Neuronal stem cell (in vitro differentiated cells): ENCODE measurements around the gene SOCS1.
A peak's percentile ranks its signal among the peaks of the same experiment; 100 is the strongest.

Source experiments
- DNase-seq: peaks from one replicate; pipeline ENCODE4 v3.0.0-alpha.2; 2013; ENCODE audit warnings: low spot score
- H2AFZ ChIP-seq: one replicate; pipeline ENCODE4 v1.6.1; 2013; ENCODE audit warnings: mild to moderate bottlenecking, low read length, inconsistent platforms
- H2AK5ac ChIP-seq: 2 replicates; pipeline ENCODE4 v1.6.1; 2013; ENCODE audit warnings: low read depth, mild to moderate bottlenecking, inconsistent platforms, low read length, moderate library complexity, mixed read lengths
- H2BK120ac ChIP-seq: 2 replicates; pipeline ENCODE4 v1.6.1; 2013; ENCODE audit warnings: low read depth, mild to moderate bottlenecking, inconsistent platforms, low read length, moderate library complexity, mixed read lengths
- H2BK12ac ChIP-seq: one replicate; pipeline ENCODE4 v1.6.1; 2013; ENCODE audit warnings: low read length, inconsistent platforms
- H2BK15ac ChIP-seq: 2 replicates; pipeline ENCODE4 v1.6.1; 2013; ENCODE audit warnings: mild to moderate bottlenecking, low read length, inconsistent platforms, mixed read lengths
- H2BK5ac ChIP-seq: one replicate; pipeline ENCODE4 v1.6.1; 2013; ENCODE audit warnings: inconsistent platforms, mild to moderate bottlenecking, low read length, moderate library complexity
- H3K14ac ChIP-seq: one replicate; pipeline ENCODE4 v1.6.1; 2013; ENCODE audit warnings: low read length, inconsistent platforms
- H3K18ac ChIP-seq: 2 replicates; pipeline ENCODE4 v1.6.1; 2013; ENCODE audit warnings: low read length, inconsistent platforms
- H3K23ac ChIP-seq: 2 replicates; pipeline ENCODE4 v1.6.1; 2013; ENCODE audit warnings: low read depth, mild to moderate bottlenecking, mixed read lengths, low read length, inconsistent platforms; ENCODE audit not compliant: poor library complexity
- H3K27ac ChIP-seq: replicated peaks from 3 replicates; pipeline ENCODE4 v1.5.1; 2013; ENCODE audit warnings: low read length, inconsistent platforms
- H3K27me3 ChIP-seq, 3 experiments: 2 replicates each; pipeline ENCODE4 v1.6.1; 2013; ENCODE audit warnings: low read length in 3 of 3, mild to moderate bottlenecking in 2 of 3, inconsistent platforms in 1 of 3, low read depth in 1 of 3, mixed read lengths in 1 of 3, moderate library complexity in 1 of 3; ENCODE audit not compliant: control insufficient read depth in 3 of 3, insufficient read depth in 3 of 3
- H3K36me3 ChIP-seq, 2 donors: replicated peaks in 1 of 2; 2 replicates each; pipeline ENCODE4 v1.6.1; 2013; ENCODE audit warnings: low read length in 2 of 2; ENCODE audit not compliant: control insufficient read depth in 2 of 2, insufficient read depth in 2 of 2
- H3K4ac ChIP-seq: 2 replicates; pipeline ENCODE4 v1.6.1; 2013; ENCODE audit warnings: inconsistent platforms, mild to moderate bottlenecking, low read length, moderate library complexity
- H3K4me1 ChIP-seq, 2 donors: 1 replicate in 1 of 2; 2 replicates in 1 of 2; pipeline ENCODE4 v1.6.1; 2013; ENCODE audit warnings: low read length in 2 of 2, low read depth in 1 of 2; ENCODE audit not compliant: control insufficient read depth in 2 of 2, insufficient read depth in 1 of 2
- H3K4me2 ChIP-seq: one replicate; pipeline ENCODE4 v1.6.1; 2013; ENCODE audit warnings: mild to moderate bottlenecking, low read length, inconsistent platforms; ENCODE audit not compliant: insufficient read depth, poor library complexity, severe bottlenecking
- H3K4me3 ChIP-seq, 2 donors: 2 replicates each; pipeline ENCODE4 v1.5.1; 2013; ENCODE audit warnings: low read length in 2 of 2, mild to moderate bottlenecking in 2 of 2, inconsistent platforms in 1 of 2, moderate library complexity in 1 of 2
- H3K79me1 ChIP-seq: one replicate; pipeline ENCODE4 v1.6.1; 2013; ENCODE audit warnings: low read depth, mild to moderate bottlenecking, inconsistent platforms, low read length, moderate library complexity
- H3K9ac ChIP-seq: one replicate; pipeline ENCODE4 v1.6.1; 2013; ENCODE audit warnings: mild to moderate bottlenecking, low read depth, low read length, inconsistent platforms; ENCODE audit not compliant: poor library complexity
- H3K9me3 ChIP-seq, 2 donors: replicated peaks in 1 of 2; 2 replicates each; pipeline versions ENCODE3 to v1.6.1; 2013; ENCODE audit warnings: low read length in 2 of 2, mild to moderate bottlenecking in 2 of 2, inconsistent platforms in 1 of 2, low read depth in 1 of 2, mixed read lengths in 1 of 2, moderate library complexity in 1 of 2; ENCODE audit not compliant: control insufficient read depth in 2 of 2, insufficient read depth in 1 of 2
- H4K8ac ChIP-seq: one replicate; pipeline ENCODE4 v1.6.1; 2013; ENCODE audit warnings: low read depth, mild to moderate bottlenecking, inconsistent platforms, low read length, moderate library complexity
- H4K91ac ChIP-seq: one replicate; pipeline ENCODE4 v1.6.1; 2013; ENCODE audit warnings: low read length, low read depth, mild to moderate bottlenecking, inconsistent platforms; ENCODE audit not compliant: poor library complexity
- WGBS, 2 donors: extraction: QIAGEN DNeasy Blood & Tissue Kit; methylation state at CpG; one replicate each; pipeline ENCODE4 v1.1.7; 2013; ENCODE audit warnings: missing lambda C conversion rate in 2 of 2, mixed read lengths in 1 of 2; ENCODE audit not compliant: insufficient read length in 2 of 2, insufficient replicate concordance in 1 of 2; ENCODE audit errors: extremely low coverage in 2 of 2; 5-methylcytosine and 5-hydroxymethylcytosine counted together

Gene SOCS1

DNA sequence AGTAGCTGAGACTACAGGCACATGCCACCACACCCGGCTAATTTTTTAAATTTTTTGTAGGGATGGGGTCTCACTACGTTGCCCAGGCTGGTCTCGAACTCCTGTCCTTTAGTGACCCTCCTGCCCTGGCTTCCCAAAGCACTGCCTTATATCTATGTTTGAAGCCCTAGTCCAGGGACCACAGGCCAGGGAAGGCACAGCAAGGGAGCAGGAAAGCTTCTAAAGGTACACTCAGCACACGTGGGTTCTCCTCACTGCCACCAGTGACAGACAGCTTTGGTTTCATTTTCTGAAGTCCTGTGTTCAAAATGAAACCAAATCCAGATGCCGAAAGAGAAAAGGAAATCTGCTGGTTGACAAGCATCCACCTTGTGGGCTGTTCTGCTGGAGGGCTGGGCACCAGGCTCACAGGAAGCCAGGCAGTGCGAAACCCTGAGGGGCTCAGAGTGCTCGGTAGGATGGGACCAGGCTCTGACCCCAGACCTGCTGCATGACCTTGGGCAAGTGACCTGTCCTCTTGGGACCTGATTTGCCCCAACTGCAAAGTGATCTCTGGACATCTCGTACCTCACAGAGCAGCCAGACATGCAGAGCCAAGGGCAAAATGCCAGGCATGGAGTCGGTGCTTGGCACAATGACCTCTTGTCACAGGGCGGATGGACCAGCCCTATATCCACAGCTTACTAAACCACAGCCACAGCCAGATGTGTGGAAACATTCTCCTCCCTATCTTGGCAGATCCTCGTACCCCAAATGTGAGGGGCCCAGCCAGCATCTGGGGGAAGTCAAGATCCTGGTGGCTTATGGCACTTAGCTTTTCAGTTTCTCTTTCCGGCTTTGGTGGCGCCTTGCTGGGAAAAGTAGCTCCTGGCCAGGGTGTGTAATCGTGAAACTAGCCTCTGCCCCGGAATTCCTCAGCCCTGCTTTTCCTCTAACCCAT is 2.8 kb upstream of the SOCS1 start:
- Histone ChIP-seq H3K4ac (no peak overlapping the region), H2BK120ac (no peak overlapping the region), H2BK5ac (no peak overlapping the region), H2BK12ac (peak overlapping the region; percentile 75), H3K14ac (no peak overlapping the region), H2AK5ac (peak overlapping the region; percentile 91), H2AFZ (no peak overlapping the region), H3K4me2 (no peak overlapping the region), H3K27ac (no peak overlapping the region), H3K27me3 (peaks cover 0 to 18% (median 0%) of the 10 kb centered on the region in 3 experiments), H4K91ac (no peak overlapping the region), H3K9ac (no peak overlapping the region), H3K79me1 (no peaks in the 10 kb centered on the region), H3K23ac (no peak overlapping the region), H2BK15ac (peak overlapping the region; percentile 54), H4K8ac (no peak overlapping the region), H3K4me1 (peaks cover 7 to 10% of the 10 kb centered on the region in 2 donors), H3K4me3 (no peak overlapping the region), H3K9me3 (no peaks in the 10 kb centered on the region), H3K18ac (no peak overlapping the region), H3K36me3 (peaks cover 0 to 4% of the 10 kb centered on the region in 2 donors)
- no peak for DNase-seq
- WGBS, 2 donors, result no CpG with 5 or more reads among the region's 15 CpGs

- no peaks in the 10 kb centered on the region for H3K79me1 ChIP-seq
- H2BK120ac ChIP-seq, result no peak overlapping the region
- H3K9me3 ChIP-seq, result no peaks in the 10 kb centered on the region
- no peak overlapping the region for H3K18ac ChIP-seq
- H4K91ac ChIP-seq, result no peak overlapping the region
- H2AK5ac ChIP-seq, result no peak overlapping the region
- H3K9ac ChIP-seq, result peak overlapping the region; percentile 65
- H2BK15ac ChIP-seq, result no peak overlapping the region
- peak; percentile 62 for DNase-seq
- H3K4me1 ChIP-seq, result peaks cover 7 to 10% of the 10 kb centered on the region in 2 donors
- WGBS, 2 donors, result no CpG with 5 or more reads among the region's 21 CpGs
- H3K4me2 ChIP-seq, result peak overlapping the region; percentile 95
- H2BK12ac ChIP-seq, result no peak overlapping the region
- H3K14ac ChIP-seq, result no peak overlapping the region
- H2AFZ ChIP-seq, result peak overlapping the region; percentile 95
- H3K4me3 ChIP-seq, result peak overlapping the region; percentile 78 to 79
- no peak overlapping the region for H3K4ac ChIP-seq
- no peak overlapping the region for H4K8ac ChIP-seq
- H3K27ac ChIP-seq, result no peak overlapping the region
- H2BK5ac ChIP-seq, result no peak overlapping the region
- H3K36me3 ChIP-seq, result peaks cover 0 to 18% of the 10 kb centered on the region in 2 donors
- peaks cover 0 to 18% (median 0%) of the 10 kb centered on the region in 3 experiments for H3K27me3 ChIP-seq
- no peak overlapping the region for H3K23ac ChIP-seq
These were observed 1.3 kb upstream of the SOCS1 start for GRCh38 chr16:11257131-11257938.

DNA sequence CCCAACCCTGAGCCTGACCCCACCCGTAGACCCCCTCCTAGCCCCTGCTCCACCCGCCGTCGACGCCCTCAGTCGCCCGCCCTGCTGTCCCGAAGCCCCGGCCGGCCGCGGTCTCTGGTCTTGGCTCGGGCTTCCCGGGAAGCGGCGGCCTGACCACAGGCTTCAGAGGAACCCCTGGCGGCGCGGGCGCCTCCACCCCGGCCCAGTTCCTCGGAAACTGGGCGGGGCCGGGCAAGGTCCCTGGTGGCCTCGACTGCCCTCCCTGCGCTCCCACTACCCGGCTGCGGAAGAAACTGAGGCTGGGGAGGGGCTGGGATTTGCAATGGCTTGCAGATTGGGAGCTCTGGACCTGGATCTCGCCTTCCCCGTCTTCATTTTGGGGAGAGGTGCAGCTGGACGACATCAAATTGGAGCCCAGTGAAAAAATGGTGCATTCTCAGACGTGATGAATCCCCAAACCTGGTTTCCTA is 692 bp upstream of the SOCS1 start:
- Histone ChIP-seq H3K9me3 (no peaks in the 10 kb centered on the region), H2BK12ac (no peak overlapping the region), H3K27me3 (peaks cover 0 to 18% (median 0%) of the 10 kb centered on the region in 3 experiments), H3K23ac (peak overlapping the region; percentile 97), H3K79me1 (no peaks in the 10 kb centered on the region), H3K14ac (peak overlapping the region; percentile 50), H2AFZ (peak overlapping the region; percentile 95), H3K18ac (peak overlapping the region; percentile 98), H4K91ac (no peak overlapping the region), H2BK5ac (peak overlapping the region; percentile 60), H4K8ac (no peak overlapping the region), H3K9ac (peak overlapping the region; percentile 84), H3K4me1 (peaks cover 7 to 10% of the 10 kb centered on the region in 2 donors), H3K4me2 (peak overlapping the region; percentile 95), H3K4me3 (peak overlapping the region; percentile 78 to 79), H3K36me3 (peaks cover 0 to 18% of the 10 kb centered on the region in 2 donors), H2BK120ac (peak overlapping the region; percentile 82), H3K4ac (no peak overlapping the region), H2AK5ac (peak overlapping the region; percentile 16), H2BK15ac (peak overlapping the region; percentile 70), H3K27ac (no peak overlapping the region)
- no CpG with 5 or more reads among the region's 32 CpGs for WGBS, 2 donors
- DNase-seq, result peak; percentile 46
